SJCRH30 (cell line): Measurements from ENCODE around the gene CRTC2. TPM values are rescaled to one million over a fixed set of nuclear protein-coding genes. Genes with fewer than 3 reads are reported as not detected.

Experiments
- DNase-seq, 2 experiments: peaks; one replicate each; pipeline ENCODE4 v3.0.0-alpha.2; 2015 to 2020
- H3K27ac ChIP-seq: fragments of 250-450 bp; sonication (Bioruptor Pico); 2 replicates; pipeline ENCODE4 v1.5.1; 2020; ENCODE audit warnings: mild to moderate bottlenecking, moderate library complexity
- H3K27me3 ChIP-seq: fragments of 250-450 bp; sonication (Bioruptor Pico); 2 replicates; pipeline ENCODE4 v1.5.1; 2020; ENCODE audit warnings: mild to moderate bottlenecking, moderate library complexity
- H3K36me3 ChIP-seq: fragments of 250-450 bp; sonication (Bioruptor Pico); 2 replicates; pipeline ENCODE4 v1.5.1; 2020; ENCODE audit warnings: mild to moderate bottlenecking, moderate library complexity
- H3K4me1 ChIP-seq: fragments of 250-450 bp; sonication (Bioruptor Pico); 2 replicates; pipeline ENCODE4 v1.5.1; 2020; ENCODE audit warnings: mild to moderate bottlenecking, moderate library complexity
- H3K4me3 ChIP-seq: fragments of 250-450 bp; sonication (Bioruptor Pico); 2 replicates; pipeline ENCODE4 v1.5.1; 2020; ENCODE audit warnings: mild to moderate bottlenecking, moderate library complexity
- H3K9me3 ChIP-seq: fragments of 250-450 bp; sonication (Bioruptor Pico); replicated peaks from 2 replicates; pipeline ENCODE4 v1.5.1; 2020; ENCODE audit warnings: mild to moderate bottlenecking, moderate library complexity
- total RNA-seq: library from RNA; depleted of rRNA; stranded (reverse); fragments of >200 nt; shearing (Covaris generic); gene quantifications from 2 replicates; pipeline ENCODE4 v1.2.3, GENCODE V29; 2014

CRTC2 gene
- total RNA-seq, 1 experiment from 2014 or later: 13.4 TPM

GRCh38 chr1:153946622-153947241 lies 11.7 kb downstream of the CRTC2 start, which contains the start of gene DENND4B:
Gene DENND4B, minus strand, starts transcription at chr1:153946718. Its CDS starts 2,344 bp downstream, at chr1:153944374.
- peak; percentile 78 to 84 for DNase-seq

GRCh38 chr1:153945795-153946621 lies 12.4 kb downstream of the CRTC2 start:
- peak; percentile 54 to 56 for DNase-seq
- H3K36me3 ChIP-seq: peaks cover 7% of the 10 kb centered on the region; the same call in 1 of the 2 replicates
- H3K27ac ChIP-seq: peak overlapping the region; percentile 61

More at GRCh38 chr1:153946622-153947241, 11.7 kb downstream of the CRTC2 start, which contains the start of gene DENND4B:
- Histone ChIP-seq H3K9me3 (no peaks in the 10 kb centered on the region), H3K4me3 (peak within 1 kb of the TSS; percentile 96), H3K36me3 (peaks cover 7% of the 10 kb centered on the region; the same call in 1 of the 2 replicates), H3K27me3 (no peaks in the 10 kb centered on the region), H3K4me1 (peaks cover 6% of the 10 kb centered on the region; the same call in 1 of the 2 replicates), H3K27ac (peak within 1 kb of the TSS; percentile 61)

GRCh38 chr1:153945131-153945794 lies 13.1 kb downstream of the CRTC2 start:
- H3K4me1 ChIP-seq: peaks cover 6% of the 10 kb centered on the region; the same call in 1 of the 2 replicates
- H3K27ac ChIP-seq: peak overlapping the region; percentile 61
- H3K4me3 ChIP-seq: peak overlapping the region; percentile 96
- peak in 1 of 2 experiments; percentile 24 for DNase-seq
- no peaks in the 10 kb centered on the region for H3K27me3 ChIP-seq
- no peaks in the 10 kb centered on the region for H3K9me3 ChIP-seq
- peaks cover under 1% of the 10 kb centered on the region; the same call in 1 of the 2 replicates for H3K36me3 ChIP-seq

More at GRCh38 chr1:153945795-153946621, 12.4 kb downstream of the CRTC2 start:
- Histone ChIP-seq H3K9me3 (no peaks in the 10 kb centered on the region), H3K4me3 (peak overlapping the region; percentile 96), H3K27me3 (no peaks in the 10 kb centered on the region), H3K4me1 (peaks cover 6% of the 10 kb centered on the region; the same call in 1 of the 2 replicates)

DNA sequence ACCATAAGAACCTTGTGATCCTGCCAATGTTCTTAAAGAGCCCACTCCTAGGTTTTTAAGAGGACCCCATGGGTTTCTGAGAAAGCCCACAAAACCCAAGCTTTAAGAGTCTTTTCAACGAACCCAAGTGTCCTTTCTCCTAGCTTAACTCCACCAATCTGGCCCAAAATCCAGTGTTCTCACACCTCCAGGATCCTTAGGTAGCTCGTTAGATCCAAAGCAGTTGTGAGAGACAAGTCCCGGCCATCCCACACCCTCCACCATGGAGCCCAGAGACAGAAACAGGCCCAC lies 13.6 kb downstream of the CRTC2 start:
- no peak for DNase-seq
- H3K4me1 ChIP-seq: peaks cover 6% of the 10 kb centered on the region; the same call in 1 of the 2 replicates
- H3K27me3 ChIP-seq: no peaks in the 10 kb centered on the region
- no peaks in the 10 kb centered on the region for H3K9me3 ChIP-seq
- H3K36me3 ChIP-seq: no peaks in the 10 kb centered on the region; the same call in 1 of the 2 replicates
- peak overlapping the region; percentile 96; the same call in 1 of the 2 replicates for H3K4me3 ChIP-seq
- no peak overlapping the region for H3K27ac ChIP-seq

- Histone ChIP-seq H3K27ac (no peak overlapping the region), H3K4me1 (peaks cover 6% of the 10 kb centered on the region; the same call in 1 of the 2 replicates), H3K36me3 (no peaks in the 10 kb centered on the region; the same call in 1 of the 2 replicates), H3K4me3 (no peak overlapping the region), H3K9me3 (no peaks in the 10 kb centered on the region), H3K27me3 (no peaks in the 10 kb centered on the region)
- no peak for DNase-seq
Observed at GRCh38 chr1:153944005-153944826, 14.2 kb downstream of the CRTC2 start.

DNA sequence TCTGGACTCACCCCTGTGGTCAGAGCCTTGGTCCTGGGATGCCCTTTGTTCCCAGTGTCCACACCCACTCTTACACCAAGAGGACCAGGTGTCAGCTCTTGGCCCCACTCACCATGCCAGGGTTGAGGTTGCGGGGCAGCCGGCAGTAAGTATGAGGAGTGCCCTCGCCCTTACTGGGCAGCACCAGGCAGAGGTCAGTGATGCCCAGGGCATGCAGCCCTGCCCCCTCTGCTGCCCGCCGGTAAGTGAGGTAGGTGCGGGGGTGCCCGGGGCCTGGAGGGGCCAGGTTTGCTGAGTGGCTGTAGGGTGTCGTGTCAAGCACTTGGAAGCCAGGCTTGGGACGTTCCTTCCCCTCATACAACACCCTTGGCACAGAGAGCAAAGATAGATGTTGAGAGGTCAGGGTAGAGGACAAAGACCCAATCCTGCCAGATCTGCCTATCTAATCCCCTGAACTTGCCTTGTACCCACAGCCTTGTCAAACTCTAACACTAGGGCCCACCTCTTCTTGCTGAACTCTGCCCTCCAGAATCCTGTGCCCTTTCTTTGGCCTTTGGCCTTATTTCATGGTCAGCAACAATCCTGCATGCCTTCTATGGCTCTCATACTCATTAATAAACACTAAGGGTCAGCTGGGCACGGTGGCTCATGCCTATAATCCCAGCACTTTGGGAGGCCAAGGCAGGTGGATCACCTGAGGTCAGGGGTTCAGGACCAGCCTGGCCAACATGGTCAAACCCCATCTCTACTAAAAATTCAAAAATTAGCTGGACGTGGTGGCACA lies 15.5 kb downstream of the CRTC2 start:
- DNase-seq: no peak
- Histone ChIP-seq H3K4me1 (peaks cover 6% of the 10 kb centered on the region; the same call in 1 of the 2 replicates), H3K9me3 (no peaks in the 10 kb centered on the region), H3K36me3 (peaks cover 1% of the 10 kb centered on the region), H3K4me3 (no peak overlapping the region), H3K27ac (no peak overlapping the region), H3K27me3 (no peaks in the 10 kb centered on the region)

DNA sequence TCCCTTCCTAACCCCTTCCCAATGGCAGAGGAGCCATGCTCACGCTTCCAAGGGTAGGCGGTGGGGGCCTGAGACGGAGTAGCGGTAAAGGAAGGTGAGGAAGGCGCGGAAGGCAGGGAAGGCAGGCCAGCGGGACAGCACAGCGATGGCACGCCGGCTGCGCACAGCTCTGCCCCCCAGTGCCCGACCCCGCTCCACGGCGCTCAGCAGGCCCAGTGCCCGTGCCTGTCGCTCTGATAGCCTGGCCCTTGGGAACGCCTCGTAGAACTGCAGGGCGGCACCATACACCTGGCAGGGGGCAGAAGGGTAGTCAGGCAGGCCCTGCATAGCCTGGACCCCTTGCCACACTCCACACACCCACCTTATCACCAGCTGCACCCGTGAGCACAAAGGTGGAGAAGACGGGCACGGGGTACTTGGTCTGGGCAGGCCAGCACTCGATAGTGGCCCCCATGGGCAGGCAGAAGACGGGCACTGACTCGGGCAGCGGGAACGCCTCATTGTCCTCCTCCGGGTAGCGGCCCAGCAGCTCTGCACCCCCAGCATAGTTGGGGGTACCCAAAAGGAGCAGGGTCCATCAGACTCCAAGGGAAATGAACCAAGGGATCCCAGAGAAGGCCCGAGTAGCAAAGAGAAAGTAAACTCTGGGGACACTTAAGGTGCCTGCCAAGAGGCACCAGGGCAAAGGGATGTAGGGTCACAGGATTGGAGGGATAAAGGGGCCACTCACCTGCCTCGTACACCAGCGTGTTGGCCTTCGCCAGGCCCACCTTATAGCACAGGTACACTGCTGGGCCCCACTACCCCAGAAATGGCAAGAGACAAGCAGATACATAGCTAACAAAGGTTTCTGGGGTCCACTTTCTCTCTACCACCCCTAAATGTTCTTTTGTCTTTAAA lies 16.3 kb downstream of the CRTC2 start:
- Histone ChIP-seq H3K27me3 (no peaks in the 10 kb centered on the region), H3K4me3 (no peak overlapping the region), H3K36me3 (peaks cover 10% of the 10 kb centered on the region), H3K27ac (no peak overlapping the region), H3K4me1 (peaks cover 6% of the 10 kb centered on the region; the same call in 1 of the 2 replicates), H3K9me3 (no peaks in the 10 kb centered on the region)
- no peak for DNase-seq

GRCh38 chr1:153940756-153941155 lies 17.7 kb downstream of the CRTC2 start:
- Histone ChIP-seq H3K4me1 (peaks cover 6% of the 10 kb centered on the region; the same call in 1 of the 2 replicates), H3K36me3 (peaks cover 14% of the 10 kb centered on the region), H3K9me3 (no peaks in the 10 kb centered on the region), H3K4me3 (no peak overlapping the region), H3K27me3 (no peaks in the 10 kb centered on the region), H3K27ac (no peak overlapping the region)
- no peak for DNase-seq

DNA sequence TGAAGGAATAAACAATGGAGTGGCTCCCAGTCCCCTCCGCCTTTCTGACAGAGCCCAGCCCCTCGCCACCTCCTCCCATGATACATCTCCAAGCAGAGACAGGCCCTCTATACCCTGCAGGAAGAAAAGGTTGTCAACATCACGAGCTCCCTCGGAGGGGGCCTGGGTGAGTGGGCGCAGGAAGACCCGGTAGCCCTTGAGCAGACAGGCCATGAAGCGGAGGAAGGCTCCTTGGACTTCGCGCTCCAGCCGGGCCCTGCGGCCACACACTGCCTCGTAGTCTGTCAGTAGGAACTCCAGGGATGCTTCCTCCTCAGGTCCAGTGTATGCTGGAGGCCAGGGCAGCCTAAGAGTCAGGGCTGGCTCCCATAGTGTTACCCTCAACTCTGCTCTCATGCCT lies 18.9 kb downstream of the CRTC2 start:
- H3K4me1 ChIP-seq: no peaks in the 10 kb centered on the region
- no peaks in the 10 kb centered on the region for H3K27me3 ChIP-seq
- no peak overlapping the region for H3K4me3 ChIP-seq
- H3K36me3 ChIP-seq: peaks cover 16% of the 10 kb centered on the region
- H3K27ac ChIP-seq: no peak overlapping the region
- H3K9me3 ChIP-seq: no peaks in the 10 kb centered on the region
- no peak for DNase-seq

DNA sequence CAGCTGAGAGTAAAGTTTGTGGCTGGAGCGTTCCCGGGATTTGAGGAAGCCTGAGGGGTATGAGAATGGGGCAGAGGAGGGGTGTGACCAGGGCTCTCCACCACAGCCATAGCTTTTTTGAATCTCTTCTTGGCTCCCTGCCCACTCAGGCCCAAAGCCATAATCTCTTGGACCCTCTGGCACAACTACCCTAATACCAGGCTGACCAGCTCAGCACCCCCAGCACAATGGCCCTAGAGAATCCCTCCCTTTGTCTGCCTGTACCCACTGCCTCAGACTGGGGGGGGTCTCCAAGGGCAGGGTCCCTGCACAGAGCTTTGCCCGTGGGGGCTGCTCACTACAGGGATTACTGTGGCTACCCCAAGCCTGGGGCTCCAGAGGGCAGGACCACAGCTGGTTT lies 19.4 kb downstream of the CRTC2 start:
- H3K36me3 ChIP-seq: peaks cover 16% of the 10 kb centered on the region
- no peaks in the 10 kb centered on the region for H3K4me1 ChIP-seq
- no peak overlapping the region for H3K4me3 ChIP-seq
- H3K9me3 ChIP-seq: no peaks in the 10 kb centered on the region
- peak in 1 of 2 experiments; percentile 28 for DNase-seq
- no peaks in the 10 kb centered on the region for H3K27me3 ChIP-seq
- H3K27ac ChIP-seq: no peak overlapping the region

DNA sequence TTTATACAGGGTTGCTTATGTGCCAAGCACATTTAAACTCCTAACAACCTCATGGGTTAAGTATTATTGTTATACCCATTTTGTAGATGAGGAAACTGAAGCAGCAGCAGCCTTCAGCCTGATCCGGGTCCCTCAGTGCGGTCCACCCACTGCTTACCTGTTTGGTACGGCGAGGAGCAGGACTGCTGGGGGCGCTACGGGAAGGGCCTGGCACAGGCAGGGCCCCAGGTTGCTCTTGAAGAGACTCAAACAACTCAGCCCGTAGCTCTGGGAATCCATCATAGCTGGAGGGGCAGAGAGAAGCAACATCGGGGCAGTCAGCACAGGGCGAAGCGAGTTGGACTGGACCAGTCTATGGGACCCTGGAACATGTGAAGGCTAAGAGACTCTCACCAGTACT lies 21.1 kb downstream of the CRTC2 start:
- Histone ChIP-seq H3K4me3 (no peak overlapping the region), H3K27ac (no peak overlapping the region), H3K9me3 (no peaks in the 10 kb centered on the region), H3K36me3 (peaks cover 16% of the 10 kb centered on the region), H3K27me3 (no peaks in the 10 kb centered on the region), H3K4me1 (no peaks in the 10 kb centered on the region)
- DNase-seq: no peak

GRCh38 chr1:153936011-153936802 lies 22.2 kb downstream of the CRTC2 start:
- no peaks in the 10 kb centered on the region for H3K4me1 ChIP-seq
- H3K27ac ChIP-seq: no peak overlapping the region
- H3K27me3 ChIP-seq: no peaks in the 10 kb centered on the region
- H3K36me3 ChIP-seq: peaks cover 16% of the 10 kb centered on the region
- no peak overlapping the region for H3K4me3 ChIP-seq
- no peak for DNase-seq
- no peaks in the 10 kb centered on the region for H3K9me3 ChIP-seq
